Kidney (tissue), 14 donors: ENCODE data around the gene STARD4. TPM values are rescaled to one million over a fixed set of nuclear protein-coding genes. Genes with fewer than 3 reads are reported as not detected.

Experiments used
- DNase-seq, 5 donors: peaks; one replicate each; pipeline ENCODE4 v3.0.0-alpha.2; 2013 to 2020
- FAIRE-seq: peaks from 2 replicates; lab custom pipeline; 2012; peaks lifted over from hg19 to GRCh38; lab: Jason Lieb, UNC
- H3K27ac ChIP-seq, 2 donors: one replicate each; pipeline ENCODE4 v1.7.0; 2013; ENCODE audit warnings: low read depth in 2 of 2, low read length in 2 of 2, inconsistent platforms in 1 of 2
- H3K27me3 ChIP-seq: one replicate; pipeline ENCODE4 v1.7.1; 2013; ENCODE audit warnings: low read length, inconsistent platforms; ENCODE audit not compliant: control insufficient read depth, insufficient read depth
- H3K36me3 ChIP-seq, 3 donors: one replicate each; pipeline versions ENCODE4 v1.7.0 to v1.7.1; 2013; ENCODE audit warnings: low read length in 3 of 3, control low read depth in 1 of 3, inconsistent platforms in 1 of 3; ENCODE audit not compliant: insufficient read depth in 3 of 3, control insufficient read depth in 2 of 3
- H3K4me1 ChIP-seq, 3 donors: one replicate each; pipeline versions ENCODE4 v1.7.0 to v1.7.1; 2013; ENCODE audit warnings: low read length in 3 of 3, inconsistent platforms in 1 of 3, low read depth in 1 of 3; ENCODE audit not compliant: control insufficient read depth in 2 of 3, insufficient read depth in 2 of 3
- H3K4me3 ChIP-seq, 3 donors: one replicate each; pipeline versions ENCODE4 v1.7.0 to v1.8.1; 2013; ENCODE audit warnings: low read length in 3 of 3, control low read depth in 1 of 3, inconsistent platforms in 1 of 3
- H3K9ac ChIP-seq, 3 donors: one replicate each; pipeline versions ENCODE4 v1.7.0 to v1.7.1; 2013; ENCODE audit warnings: low read length in 3 of 3, control low read depth in 1 of 3, inconsistent platforms in 1 of 3
- H3K9me3 ChIP-seq, 3 donors: one replicate each; pipeline versions ENCODE4 v1.7.0 to v1.7.1; 2013; ENCODE audit warnings: low read length in 3 of 3, control low read depth in 1 of 3, inconsistent platforms in 1 of 3; ENCODE audit not compliant: control insufficient read depth in 2 of 3, insufficient read depth in 1 of 3
- intact Hi-C: fragments of 100-400 bp; cut with DNase I; formaldehyde crosslinking; loops from one replicate; pipeline ENCODE4 v1.11.1; 2022
- polyA plus RNA-seq: library from polyadenylated mRNA; stranded (reverse); fragments of 350-450 nt; fragmentation: Illumina TruSeq; extraction: RNeasy Lipid Tissue Mini Kit (QIAGEN cat#74804); gene quantifications from one replicate; pipeline ENCODE4 v1.2.3, GENCODE V29; 2014; ENCODE audit warnings: low read depth, low replicate concordance; ENCODE audit not compliant: insufficient read depth
- total RNA-seq: library from RNA; stranded (reverse); fragmentation: NEBNext Ultra II Directional; extraction: Animal tissue kit (Norgen Biotek cat#: 25700); gene quantifications from one replicate; pipeline ENCODE4 v1.2.1, GENCODE V29; 2021
- TF ChIP-seq, protein P1 (sequence below): IDR thresholded peaks from 3 replicates; pipeline ENCODE4 v1.5.1; 2012; ENCODE audit warnings: mild to moderate bottlenecking, moderate library complexity, borderline replicate concordance; ENCODE audit not compliant: insufficient read depth; ENCODE audit errors: extremely low read depth
- donor health status: control.
- donor health status: control.
- donor health status: control.
- donor health status: control.
- donor health status: control.
- donor health status: DM: yes; HTN: yes; CAD: no.
- donor health status: Normal renal cell carcinoma (clear cell type).

Gene STARD4
- total and polyA plus RNA-seq, 2 donors from 2014 or later, result 10.4 to 12.6 TPM

DNA sequence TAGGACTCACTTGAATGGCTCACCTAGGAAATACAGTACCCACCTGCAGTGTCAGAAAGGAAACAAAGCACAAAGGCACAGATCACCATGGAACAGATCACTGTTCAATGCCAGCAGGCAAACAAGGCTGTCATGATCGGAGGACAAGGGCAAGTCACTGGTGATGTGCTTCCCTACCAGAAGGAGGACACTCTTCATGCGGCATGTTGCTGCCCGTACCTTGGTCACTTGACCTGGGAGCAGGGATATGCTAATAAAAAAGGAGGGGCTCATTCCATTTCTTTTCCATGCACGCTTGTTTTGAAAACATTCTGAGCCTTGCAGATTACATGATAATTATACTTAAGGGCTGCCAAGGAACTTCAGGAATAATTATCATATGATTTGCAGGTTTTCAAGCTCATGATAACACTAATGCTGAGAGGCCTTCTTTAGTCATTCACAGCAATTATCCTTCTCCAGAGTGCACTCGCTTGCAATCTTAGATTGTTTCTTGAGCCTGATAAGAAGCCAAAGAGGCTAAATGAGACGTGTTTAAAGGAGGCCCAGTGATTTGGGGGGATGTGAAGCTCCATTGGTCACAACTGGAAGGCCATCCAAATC, 36.1 kb upstream of the STARD4 start:
- DNase-seq (no peak), FAIRE-seq (no peak)
- intact Hi-C loops, result loop anchor here (10.0 kb wide), 1 partner anchor 596 kb away; no protein-coding TSS in a partner anchor
- Histone ChIP-seq H3K4me1 (peaks cover 0 to 4% (median 3%) of the 10 kb centered on the region in 3 donors), H3K36me3 (no peaks in the 10 kb centered on the region), H3K27me3 (no peaks in the 10 kb centered on the region), H3K9ac (no peak overlapping the region), H3K9me3 (no peaks in the 10 kb centered on the region), H3K4me3 (no peak overlapping the region), H3K27ac (no peak overlapping the region)
- TF ChIP-seq, protein P1, sequence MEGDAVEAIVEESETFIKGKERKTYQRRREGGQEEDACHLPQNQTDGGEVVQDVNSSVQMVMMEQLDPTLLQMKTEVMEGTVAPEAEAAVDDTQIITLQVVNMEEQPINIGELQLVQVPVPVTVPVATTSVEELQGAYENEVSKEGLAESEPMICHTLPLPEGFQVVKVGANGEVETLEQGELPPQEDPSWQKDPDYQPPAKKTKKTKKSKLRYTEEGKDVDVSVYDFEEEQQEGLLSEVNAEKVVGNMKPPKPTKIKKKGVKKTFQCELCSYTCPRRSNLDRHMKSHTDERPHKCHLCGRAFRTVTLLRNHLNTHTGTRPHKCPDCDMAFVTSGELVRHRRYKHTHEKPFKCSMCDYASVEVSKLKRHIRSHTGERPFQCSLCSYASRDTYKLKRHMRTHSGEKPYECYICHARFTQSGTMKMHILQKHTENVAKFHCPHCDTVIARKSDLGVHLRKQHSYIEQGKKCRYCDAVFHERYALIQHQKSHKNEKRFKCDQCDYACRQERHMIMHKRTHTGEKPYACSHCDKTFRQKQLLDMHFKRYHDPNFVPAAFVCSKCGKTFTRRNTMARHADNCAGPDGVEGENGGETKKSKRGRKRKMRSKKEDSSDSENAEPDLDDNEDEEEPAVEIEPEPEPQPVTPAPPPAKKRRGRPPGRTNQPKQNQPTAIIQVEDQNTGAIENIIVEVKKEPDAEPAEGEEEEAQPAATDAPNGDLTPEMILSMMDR, result no peak

DNA sequence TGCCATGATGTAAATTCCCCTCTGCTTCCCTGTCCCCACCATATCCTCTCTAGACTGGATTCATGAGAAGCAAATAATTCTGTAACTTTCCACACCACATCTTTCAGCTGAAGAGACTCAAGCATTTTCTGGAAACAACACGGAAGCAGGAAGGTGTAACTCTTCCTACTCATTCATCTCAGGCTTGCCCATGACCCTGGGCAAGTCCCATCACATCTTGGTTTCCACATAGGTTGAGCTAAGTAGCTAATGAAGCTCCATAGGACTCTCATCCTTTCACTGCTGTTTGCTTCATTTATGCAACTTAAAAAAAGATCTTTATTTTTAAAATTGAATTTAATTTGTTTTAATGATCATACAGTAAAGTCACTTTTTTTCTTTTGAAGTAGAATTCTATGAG, 32.7 kb upstream of the STARD4 start:
- DNase-seq (no peak), FAIRE-seq (no peak)
- TF ChIP-seq, protein P1, result no peak
- intact Hi-C loops, result loop anchor here (10.0 kb wide), 1 partner anchor 600 kb away; no protein-coding TSS in a partner anchor
- H3K9ac ChIP-seq, result no peak overlapping the region
- H3K4me3 ChIP-seq, result no peak overlapping the region
- H3K27me3 ChIP-seq, result no peaks in the 10 kb centered on the region
- H3K4me1 ChIP-seq, result peaks cover 0 to 3% (median 0%) of the 10 kb centered on the region in 3 donors
- H3K9me3 ChIP-seq, result no peaks in the 10 kb centered on the region
- no peaks in the 10 kb centered on the region for H3K36me3 ChIP-seq
- no peak overlapping the region for H3K27ac ChIP-seq

DNA sequence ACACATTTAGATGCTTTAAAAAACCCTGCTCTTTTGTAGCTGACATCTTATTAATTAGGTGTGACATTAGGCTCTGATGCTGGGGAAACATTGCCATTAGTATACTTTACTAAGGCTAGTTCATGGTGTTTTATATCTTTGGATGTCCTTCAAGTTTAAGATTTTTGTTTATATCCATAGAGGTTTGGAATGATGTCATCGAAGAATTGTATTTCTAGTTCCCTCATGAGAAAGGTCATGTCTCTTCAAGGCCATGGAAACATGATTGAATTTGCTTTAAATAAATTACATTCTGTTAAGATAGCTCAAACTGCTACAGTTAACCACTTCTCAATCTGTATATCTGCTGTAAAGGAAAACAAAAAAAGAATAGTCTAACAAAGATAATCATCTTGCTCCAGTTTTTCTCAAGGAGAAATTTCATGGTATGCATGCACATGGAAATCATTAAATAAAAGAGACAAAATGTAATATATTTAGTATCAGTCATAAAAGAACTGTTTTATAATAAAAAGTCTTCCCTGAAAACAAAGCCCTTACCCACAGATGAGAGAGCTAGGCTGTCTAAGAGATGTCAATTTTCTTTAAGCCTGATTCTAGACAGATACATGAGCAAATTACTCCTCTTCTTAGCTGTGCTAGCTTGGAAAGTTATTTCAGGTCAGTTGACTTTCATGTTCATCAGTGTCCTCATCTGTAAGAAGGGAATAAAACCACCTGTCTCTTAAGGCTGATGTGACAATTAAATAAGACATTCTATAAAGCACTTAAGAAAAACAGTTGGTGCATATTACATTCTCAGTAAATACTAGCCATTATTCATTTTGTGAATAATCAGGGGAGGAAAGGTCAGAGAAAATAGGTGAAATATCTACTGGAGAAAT, 25.0 kb upstream of the STARD4 start:
- H3K4me1 ChIP-seq, result no peaks in the 10 kb centered on the region
- H3K27ac ChIP-seq, result no peak overlapping the region
- no peak overlapping the region for H3K9ac ChIP-seq
- no peaks in the 10 kb centered on the region for H3K9me3 ChIP-seq
- intact Hi-C loops, result no loop called here
- no peaks in the 10 kb centered on the region for H3K27me3 ChIP-seq
- no peaks in the 10 kb centered on the region for H3K36me3 ChIP-seq
- TF ChIP-seq, protein P1, result no peak
- no peak for DNase-seq
- no peak for FAIRE-seq
- no peak overlapping the region for H3K4me3 ChIP-seq
